Hypothalamus (tissue), 51 donors: ENCODE results near the gene PARL.
A peak's percentile ranks its signal among the peaks of the same experiment; 100 is the strongest.

Source experiments
- DNase-seq, 51 donors: peaks; one replicate each; lab custom pipeline; 2025; lab: John Stamatoyannopoulos, UW

The PARL gene

GRCh38 chr3:183862610-183863009, 22.1 kb downstream of the PARL start:
- no peak for DNase-seq

DNA sequence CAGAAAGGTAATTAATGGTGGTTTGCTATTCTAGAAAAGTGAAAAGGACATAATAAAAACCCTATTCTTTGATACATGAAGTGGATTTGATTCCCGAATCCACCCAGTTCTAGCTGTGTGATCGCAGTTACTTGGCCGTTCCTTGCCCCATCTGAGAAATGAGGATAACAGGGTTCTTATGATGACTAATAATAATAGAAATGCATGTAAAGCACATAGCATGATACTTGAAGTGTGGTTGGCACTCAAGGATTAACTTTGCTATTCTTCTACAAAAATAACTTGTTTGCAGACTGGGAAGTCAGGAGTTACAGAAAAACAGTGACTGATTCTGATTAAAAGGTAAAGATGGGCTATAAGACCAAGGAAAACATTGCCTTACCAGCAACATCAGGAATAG, 26.8 kb downstream of the PARL start:
- no peak for DNase-seq

- DNase-seq = no peak
These were observed 30.2 kb downstream of the PARL start for GRCh38 chr3:183854318-183855035.

- no peak for DNase-seq
These were observed 38.9 kb downstream of the PARL start for GRCh38 chr3:183845608-183846288.

DNA sequence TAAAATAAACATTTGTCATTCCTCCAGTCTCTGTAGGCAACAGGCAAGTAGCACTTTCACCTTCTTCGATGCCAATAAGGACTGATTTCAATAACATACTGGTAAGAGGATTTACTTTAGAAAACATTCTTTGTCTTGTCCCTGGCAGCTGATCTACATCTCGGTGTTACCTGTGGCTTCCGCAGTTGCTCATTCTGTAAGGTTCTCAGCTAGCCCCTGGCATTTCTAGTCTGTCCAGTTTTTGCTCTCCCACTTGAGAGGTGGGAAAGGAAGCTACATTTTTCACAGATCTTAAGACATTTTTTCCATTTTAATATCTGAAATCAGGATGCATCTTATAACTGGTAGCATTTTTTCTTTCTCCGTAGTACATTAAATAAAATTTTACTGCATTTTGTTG, 39.6 kb downstream of the PARL start:
- DNase-seq = no peak

GRCh38 chr3:183844606-183845005, 40.1 kb downstream of the PARL start:
- DNase-seq = no peak

GRCh38 chr3:183839751-183840150, 44.9 kb downstream of the PARL start:
- DNase-seq = no peak

DNA sequence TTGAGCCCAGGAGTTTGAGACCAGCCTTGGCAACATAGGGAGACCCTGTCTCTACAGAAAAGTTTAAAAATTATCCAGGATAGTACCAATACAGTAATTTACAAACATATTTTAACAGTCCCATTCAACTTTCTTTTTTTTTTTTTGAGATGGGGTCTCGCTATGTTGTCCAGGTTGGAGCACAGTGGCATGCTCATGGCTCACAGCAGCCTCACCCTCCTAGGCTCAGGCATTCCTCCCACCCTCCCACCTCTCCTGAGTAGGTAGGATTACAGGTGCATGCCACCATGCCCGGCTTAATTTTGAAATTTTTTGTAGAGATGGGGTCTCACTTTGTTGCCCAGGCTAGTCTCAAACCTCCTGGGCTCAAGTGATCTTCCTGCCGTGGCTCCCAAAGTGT, 46.8 kb downstream of the PARL start:
- no peak for DNase-seq

- no peak for DNase-seq
These were observed 47.3 kb downstream of the PARL start for GRCh38 chr3:183837390-183837789.

DNA sequence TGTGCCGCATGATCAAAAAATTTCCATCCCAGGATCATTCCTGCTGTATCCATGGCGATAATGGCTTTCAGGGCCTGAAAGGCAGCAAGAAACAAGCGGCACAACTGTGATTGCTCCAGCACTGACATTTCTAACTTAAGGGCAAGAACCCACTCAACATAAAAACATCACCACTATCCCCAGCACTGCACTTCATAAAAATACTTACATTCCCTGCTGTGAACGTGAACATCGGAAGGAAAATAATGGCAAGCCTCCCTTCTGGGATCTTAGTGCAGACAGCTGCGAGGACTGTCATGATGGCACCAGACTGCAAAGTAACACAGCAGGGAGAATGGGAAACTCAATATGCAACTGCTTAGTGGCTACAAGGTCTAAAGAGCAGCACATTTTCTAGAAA, 51.2 kb downstream of the PARL start:
- DNase-seq = no peak

- DNase-seq = no peak
These were observed 54.5 kb downstream of the PARL start for GRCh38 chr3:183830187-183830586.

DNA sequence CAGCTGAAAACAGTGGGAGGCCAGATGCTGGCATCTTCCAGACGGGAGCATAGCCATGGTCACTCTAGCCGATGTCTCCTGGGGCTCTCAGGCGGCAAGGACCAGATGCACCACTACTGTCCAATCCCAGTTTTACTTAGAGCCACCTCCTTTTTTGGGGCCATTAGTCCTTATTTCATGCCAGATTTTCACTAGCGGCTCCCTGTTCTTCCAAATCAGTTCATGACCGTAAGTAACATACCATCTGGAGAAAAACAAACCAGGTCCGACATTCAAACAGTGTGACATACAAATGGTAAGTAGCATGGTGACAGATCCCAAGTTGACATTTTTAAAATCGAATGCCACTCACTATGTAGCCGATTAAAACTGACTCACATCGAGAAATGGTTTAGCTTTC, 55.2 kb downstream of the PARL start:
- no peak for DNase-seq

DNA sequence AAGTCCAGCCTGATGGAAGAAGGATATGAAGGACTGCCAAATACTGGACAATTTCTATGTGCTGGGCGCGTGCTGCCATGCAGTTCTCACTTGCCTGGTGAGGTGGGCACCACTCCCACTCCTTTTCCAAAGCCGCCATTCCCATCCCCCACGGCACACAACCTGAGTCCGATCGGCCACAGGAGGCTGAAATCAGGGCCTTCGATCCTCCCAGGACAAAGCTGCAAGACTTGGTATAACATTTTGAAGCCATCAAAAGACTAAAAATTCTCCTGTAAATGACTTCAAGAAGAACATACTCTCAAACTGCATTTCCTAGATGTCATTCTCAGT, 56.2 kb downstream of the PARL start:
- no peak for DNase-seq

DNA sequence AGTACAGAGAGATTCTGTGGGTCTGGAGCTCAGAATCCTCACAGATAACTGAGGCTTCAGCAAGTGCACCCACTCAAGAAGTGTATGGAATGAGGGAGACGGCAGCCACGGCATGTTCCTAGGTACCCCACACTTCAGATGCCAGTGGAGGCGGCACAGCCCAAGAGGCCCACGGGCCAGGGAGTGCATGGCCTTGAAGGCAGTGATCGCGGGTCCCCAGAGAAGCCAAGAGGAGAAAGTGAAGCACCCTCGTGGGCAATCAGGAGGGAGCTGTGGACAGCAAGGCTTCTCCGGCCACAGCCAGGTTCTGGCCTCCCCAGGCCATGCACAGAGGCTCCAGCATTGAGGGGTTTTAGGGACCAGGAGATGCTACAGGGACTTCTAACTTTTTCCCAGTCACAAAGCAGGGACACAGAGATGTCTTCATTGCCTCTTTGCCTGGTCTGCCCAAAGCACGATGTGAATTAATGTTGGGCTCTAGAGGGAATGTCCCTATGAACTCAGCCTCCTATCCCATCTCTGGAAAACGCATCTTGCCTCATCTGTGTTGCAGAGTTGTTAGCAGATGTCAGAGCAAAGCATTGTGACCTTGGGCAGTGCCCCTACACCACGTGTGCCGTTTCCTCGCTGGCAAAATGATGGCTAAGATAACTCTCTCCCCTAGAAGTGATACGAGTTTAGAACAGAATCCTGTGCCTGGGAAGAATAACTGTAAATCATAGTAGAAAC, 56.7 kb downstream of the PARL start:
- DNase-seq = no peak

DNA sequence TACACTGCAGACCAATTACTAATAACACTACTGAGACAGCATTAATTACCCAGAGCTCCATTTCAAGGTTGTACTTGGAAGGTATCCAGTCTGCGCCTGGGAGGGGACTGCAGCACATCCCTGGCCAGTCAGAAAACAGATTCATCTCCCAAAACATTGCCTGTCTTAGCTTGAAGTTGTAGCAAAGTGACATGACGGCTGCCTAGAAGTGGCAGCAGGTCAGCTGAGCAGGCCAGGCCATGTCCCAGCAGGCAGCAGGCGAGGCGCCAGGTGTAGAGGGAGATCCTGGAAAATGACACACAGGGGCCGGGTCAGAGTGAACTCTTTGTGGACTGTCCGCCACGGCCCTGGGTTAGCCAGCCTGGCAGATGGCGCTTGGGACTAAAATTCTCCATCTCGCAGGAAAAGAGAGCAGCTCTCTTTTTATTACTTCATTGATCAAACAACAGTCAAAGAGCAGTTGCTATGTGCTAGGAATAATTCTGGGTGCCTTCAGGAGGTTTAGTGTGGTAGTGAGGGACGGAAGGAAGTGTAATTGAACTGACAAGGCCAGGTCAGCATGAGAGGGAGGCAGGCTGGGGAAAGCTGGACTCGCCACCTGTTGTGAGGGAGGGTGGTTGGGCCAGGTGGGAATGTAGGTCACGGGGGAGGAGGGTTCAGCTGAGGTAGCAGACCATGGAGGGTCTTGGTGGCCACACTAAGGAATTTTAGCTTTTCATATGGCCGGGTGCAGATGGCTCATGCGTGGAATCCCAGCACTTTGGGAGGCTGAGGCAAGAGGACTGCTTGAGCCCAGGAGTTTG, 58.0 kb downstream of the PARL start:
- DNase-seq = peak in 1 of 51 donors; percentile 32

DNA sequence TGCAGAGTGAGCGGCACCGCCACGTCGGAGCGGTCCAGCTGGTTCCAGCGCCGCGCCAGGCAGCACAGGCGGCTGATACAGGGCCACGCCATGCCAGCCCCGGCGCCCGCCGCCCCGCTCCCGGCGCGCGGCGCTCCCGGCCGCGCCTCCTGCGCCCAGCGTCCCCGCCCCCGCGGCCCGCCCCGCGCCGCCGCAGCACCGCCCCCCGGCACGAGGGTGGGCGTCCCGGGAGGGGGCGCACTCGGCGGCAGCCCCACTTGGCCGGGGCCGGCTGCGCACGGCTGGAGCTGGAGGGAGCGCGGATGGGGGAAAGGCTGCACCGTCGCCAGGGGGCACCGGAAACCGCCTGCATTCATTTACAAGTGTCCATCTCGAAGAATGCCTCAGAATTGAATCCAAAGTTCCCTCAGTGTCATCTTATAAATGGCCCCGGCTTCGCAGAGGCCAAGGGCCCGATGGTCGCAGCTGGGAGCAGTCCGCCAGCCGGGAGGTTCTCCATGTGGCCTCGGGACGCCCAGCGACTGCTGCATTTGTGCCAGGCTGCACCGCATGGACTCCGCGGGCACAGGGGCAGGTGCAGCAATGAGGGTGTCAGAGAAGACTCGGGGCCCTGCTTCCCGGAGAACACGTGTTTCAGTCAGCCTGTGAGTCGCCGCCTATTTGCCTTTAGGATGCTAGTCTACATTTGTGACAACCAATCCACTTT, 59.1 kb downstream of the PARL start, which contains the start of gene MAP6D1:
Gene MAP6D1, minus strand, starts transcription at position 122 of the 706 bp plus-strand sequence. Its CDS starts 30 bp downstream, at position 92.
- peak in 47 of 51 donors; percentile 13 to 91 (median 69) for DNase-seq

DNA sequence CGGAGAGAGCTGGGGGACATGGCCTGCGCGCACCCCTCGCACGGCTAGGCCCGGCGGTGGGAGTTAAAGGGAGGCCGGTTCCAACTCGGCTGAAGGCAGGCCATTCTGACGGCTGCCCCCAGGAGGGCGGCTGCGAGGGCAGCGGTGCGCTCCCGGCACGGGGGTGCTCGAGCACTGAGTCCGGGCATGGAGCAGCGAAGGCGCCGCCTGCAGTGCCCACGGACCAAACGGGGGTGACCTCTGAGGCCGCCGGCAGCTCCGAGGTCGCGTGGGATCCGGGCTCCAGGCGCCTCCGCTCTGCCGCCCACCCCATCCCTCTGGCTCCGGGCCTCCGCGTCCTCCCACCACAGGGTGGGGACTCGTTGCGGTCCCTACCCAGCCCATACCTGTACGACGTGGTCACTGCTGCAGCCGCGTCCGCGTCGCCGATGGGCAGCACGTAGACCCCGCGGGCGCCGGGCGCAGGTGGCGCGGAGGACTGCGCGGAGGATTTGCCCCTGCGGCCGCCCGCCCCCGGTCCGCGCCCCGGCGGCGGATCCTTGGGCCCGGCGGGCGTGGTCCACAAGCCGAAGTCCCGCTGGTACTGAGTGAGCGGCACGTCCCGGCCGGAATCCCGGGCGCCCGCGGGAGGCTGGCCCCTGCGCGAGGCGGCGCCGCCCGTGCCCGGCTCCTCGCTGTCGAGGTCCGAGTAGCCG, 59.8 kb downstream of the PARL start:
- peak in 8 of 51 donors; percentile 34 to 53 (median 36) for DNase-seq

- peak in 2 of 51 donors; percentile 33 to 49 for DNase-seq
These were observed 60.7 kb downstream of the PARL start for GRCh38 chr3:183823963-183824362.

DNA sequence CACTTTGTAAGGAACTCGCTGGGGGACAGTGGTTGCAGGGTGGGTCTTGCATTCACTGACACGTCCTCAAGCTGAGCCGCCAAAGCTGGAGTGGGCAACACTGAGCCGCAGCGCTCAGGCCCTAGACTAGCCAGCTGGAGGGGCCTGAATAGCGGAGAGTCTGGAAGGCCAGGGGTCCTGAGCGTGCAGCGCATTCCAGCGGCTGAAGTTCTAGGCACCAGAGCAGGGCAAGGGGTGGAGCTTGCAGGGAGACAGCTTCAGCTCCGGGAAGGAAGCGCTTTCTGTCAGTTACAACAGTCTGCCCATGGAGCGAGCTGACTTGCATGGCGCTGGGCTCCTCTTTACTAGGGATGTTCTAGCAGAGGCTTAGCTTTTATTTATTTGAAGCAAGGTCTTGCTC, 62.0 kb downstream of the PARL start:
- DNase-seq = peak in 28 of 51 donors; percentile 14 to 72 (median 48)

GRCh38 chr3:183819831-183820230, 64.8 kb downstream of the PARL start:
- DNase-seq = no peak
